CD4-positive, alpha-beta memory T cell (primary cell): ENCODE data around the gene C1QTNF5. TPM values are rescaled to one million over a fixed set of nuclear protein-coding genes. Genes with fewer than 3 reads are reported as not detected.

Experiments used
- CTCF ChIA-PET: fragments of 350-600 bp; sonication (Branson Sonifier 250); formaldehyde crosslinking; loops from one replicate; lab custom pipeline; 2021; ENCODE audit warnings: inconsistent platforms; ENCODE audit not compliant: partially characterized antibody; lab: Charles Lee
- POLR2A ChIA-PET: fragments of 350-600 bp; sonication (Branson Sonifier 250); formaldehyde crosslinking; loops from one replicate; lab custom pipeline; 2021; ENCODE audit not compliant: partially characterized antibody; lab: Charles Lee
- DNase-seq, 5 donors: peaks; one replicate each; pipeline versions ENCODE4 v3.0.0 to v3.0.0-alpha.2; 2020 to 2022; ENCODE audit warnings: mixed read lengths in 1 of 5
- H3K27ac ChIP-seq: one replicate; pipeline ENCODE4 v1.7.0; 2013; ENCODE audit warnings: low read depth, low read length
- H3K27me3 ChIP-seq: 2 replicates; pipeline ENCODE4 v1.7.0; 2013; ENCODE audit warnings: mild to moderate bottlenecking, low read length, moderate library complexity; ENCODE audit not compliant: insufficient read depth
- H3K36me3 ChIP-seq: 2 replicates; pipeline ENCODE4 v1.7.0; 2013; ENCODE audit warnings: mild to moderate bottlenecking, low read length, moderate library complexity; ENCODE audit not compliant: insufficient read depth
- H3K4me1 ChIP-seq: 2 replicates; pipeline ENCODE4 v1.7.0; 2013; ENCODE audit warnings: mild to moderate bottlenecking, low read length, moderate library complexity; ENCODE audit not compliant: insufficient read depth
- H3K4me3 ChIP-seq, 2 donors: one replicate each; pipeline ENCODE4 v1.7.0; 2013; ENCODE audit warnings: low read length in 2 of 2, mild to moderate bottlenecking in 1 of 2
- H3K9me3 ChIP-seq, 2 donors: one replicate each; pipeline ENCODE4 v1.7.0; 2013; ENCODE audit warnings: low read length in 2 of 2, control low read depth in 1 of 2; ENCODE audit not compliant: control insufficient read depth in 1 of 2
- H3K27ac Mint-ChIP-seq, 7 donors: one replicate each; pipeline ENCODE4 v1.8.0; 2020 to 2021; ENCODE audit warnings: mixed read lengths in 7 of 7, mild to moderate bottlenecking in 6 of 7, inconsistent platforms in 3 of 7, moderate library complexity in 3 of 7
- H3K27me3 Mint-ChIP-seq, 2 donors: one replicate each; pipeline ENCODE4 v1.8.0; 2020 to 2021; ENCODE audit warnings: mixed read lengths in 2 of 2
- H3K36me3 Mint-ChIP-seq, 2 donors: one replicate each; pipeline ENCODE4 v1.8.0; 2020 to 2021; ENCODE audit warnings: mixed read lengths in 2 of 2, inconsistent platforms in 1 of 2, mild to moderate bottlenecking in 1 of 2
- H3K4me1 Mint-ChIP-seq, 4 donors: one replicate each; pipeline ENCODE4 v1.8.0; 2020 to 2021; ENCODE audit warnings: mixed read lengths in 4 of 4, mild to moderate bottlenecking in 1 of 4
- H3K4me3 Mint-ChIP-seq, 8 donors: one replicate each; pipeline ENCODE4 v1.8.0; 2020 to 2021; ENCODE audit warnings: mixed read lengths in 8 of 8, mild to moderate bottlenecking in 7 of 8, moderate library complexity in 6 of 8, inconsistent platforms in 3 of 8
- H3K9me3 Mint-ChIP-seq, 8 donors: one replicate each; pipeline ENCODE4 v1.8.0; 2020 to 2021; ENCODE audit warnings: mixed read lengths in 8 of 8, mild to moderate bottlenecking in 5 of 8, inconsistent platforms in 3 of 8, moderate library complexity in 1 of 8
- intact Hi-C: fragments of 100-400 bp; cut with micrococcal nuclease; formaldehyde crosslinking; loops from one replicate; pipeline ENCODE4 v1.15.1; 2023
- microRNA-seq: library from miRNA; unstranded; fragments of <30 nt; microRNA quantifications from one replicate; pipeline ENCODE4 v1.2.0, GENCODE V29; 2021; ENCODE audit warnings: borderline replicate concordance, borderline number of aligned reads, borderline microRNAs expressed, mixed read lengths
- polyA plus RNA-seq, 2 donors: library from polyadenylated mRNA; unstranded; fragments of 300-500 nt; fragmentation: Illumina TruSeq; gene quantifications; one replicate each; pipeline ENCODE4 v1.2.3, GENCODE V29; 2021
- total RNA-seq, 2 experiments: library from RNA; stranded (reverse); gene quantifications; one replicate each; pipeline ENCODE4 v1.2.3, GENCODE V29; 2021

Gene C1QTNF5
- total and polyA plus RNA-seq, 4 experiments from 2014 or later = not detected

DNA sequence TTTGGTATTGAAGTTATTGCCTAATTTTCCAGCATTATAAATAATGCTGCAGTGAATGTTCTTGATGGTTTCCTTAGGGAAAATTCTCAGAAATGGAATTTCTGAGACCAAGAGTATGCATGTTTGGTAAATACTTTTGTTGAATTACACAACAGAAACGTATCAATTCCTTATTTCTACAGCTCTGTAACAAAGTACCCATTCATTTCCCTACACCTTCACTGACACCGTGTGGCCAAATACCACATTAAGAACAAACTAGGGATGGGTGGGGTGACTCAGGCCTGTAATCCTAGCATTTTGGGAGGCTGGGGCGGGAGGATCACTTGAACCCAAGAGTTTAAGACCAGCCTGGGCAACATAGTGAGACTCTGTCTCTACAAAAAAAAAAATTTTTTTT is 45.5 kb downstream of the C1QTNF5 start:
- peaks cover 38% of the 10 kb centered on the region for H3K36me3 ChIP-seq
- POLR2A ChIA-PET = no interaction called here
- peaks cover 51 to 64% of the 10 kb centered on the region in 2 donors for H3K36me3 Mint-ChIP-seq

DNA sequence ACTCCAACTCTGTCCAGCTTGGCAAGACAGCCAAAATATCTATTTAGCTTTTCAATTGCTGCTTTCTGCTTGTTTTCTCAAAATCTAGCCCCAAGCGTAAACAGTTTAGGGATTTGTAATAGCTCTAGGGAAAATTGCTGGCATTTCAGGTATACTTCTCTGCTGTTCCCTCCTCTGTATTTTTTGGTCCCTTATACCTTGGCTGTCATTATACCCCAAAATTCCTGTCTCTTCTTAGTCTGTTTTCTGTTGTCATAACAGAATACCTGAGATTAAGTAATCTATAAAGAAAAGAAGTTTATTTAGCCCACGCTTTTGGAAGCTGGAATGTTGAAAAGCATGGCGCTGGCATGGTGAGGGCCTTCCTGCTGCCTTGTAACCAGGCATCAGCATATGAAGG is 47.2 kb downstream of the C1QTNF5 start:
- CTCF ChIA-PET = interaction anchor here (1.0 to 1.4 kb wide), 4 partner anchors 10 to 96 kb away, joined by 3 to 4 read pairs (median 3); no protein-coding TSS in a partner anchor
- H3K4me3 Mint-ChIP-seq = no peak overlapping the region
- H3K27ac Mint-ChIP-seq = no peak overlapping the region
- POLR2A ChIA-PET = no interaction called here
- peaks cover 0 to 3% (median 0%) of the 10 kb centered on the region in 8 donors for H3K9me3 Mint-ChIP-seq
- H3K36me3 Mint-ChIP-seq = peaks cover 43 to 58% of the 10 kb centered on the region in 2 donors
- no peaks in the 10 kb centered on the region for H3K27me3 Mint-ChIP-seq
- Histone ChIP-seq H3K36me3 (peaks cover 25% of the 10 kb centered on the region), H3K4me3 (no peak overlapping the region), H3K27me3 (no peaks in the 10 kb centered on the region), H3K27ac (no peak overlapping the region), H3K9me3 (no peaks in the 10 kb centered on the region), H3K4me1 (no peaks in the 10 kb centered on the region)
- intact Hi-C loops = no loop called here
- DNase-seq = no peak
- H3K4me1 Mint-ChIP-seq = no peaks in the 10 kb centered on the region

More for the DNA sequence above, 45.5 kb downstream of the C1QTNF5 start:
- Histone ChIP-seq H3K4me3 (no peak overlapping the region), H3K27ac (no peak overlapping the region), H3K27me3 (no peaks in the 10 kb centered on the region), H3K4me1 (no peaks in the 10 kb centered on the region), H3K9me3 (no peaks in the 10 kb centered on the region)
- CTCF ChIA-PET = no interaction called here
- Mint-ChIP-seq H3K4me1 (no peaks in the 10 kb centered on the region), H3K27me3 (no peaks in the 10 kb centered on the region), H3K27ac (no peak overlapping the region), H3K9me3 (peaks cover 0 to 3% (median 0%) of the 10 kb centered on the region in 8 donors), H3K4me3 (no peak overlapping the region)
- no peak for DNase-seq
- intact Hi-C loops = no loop called here

DNA sequence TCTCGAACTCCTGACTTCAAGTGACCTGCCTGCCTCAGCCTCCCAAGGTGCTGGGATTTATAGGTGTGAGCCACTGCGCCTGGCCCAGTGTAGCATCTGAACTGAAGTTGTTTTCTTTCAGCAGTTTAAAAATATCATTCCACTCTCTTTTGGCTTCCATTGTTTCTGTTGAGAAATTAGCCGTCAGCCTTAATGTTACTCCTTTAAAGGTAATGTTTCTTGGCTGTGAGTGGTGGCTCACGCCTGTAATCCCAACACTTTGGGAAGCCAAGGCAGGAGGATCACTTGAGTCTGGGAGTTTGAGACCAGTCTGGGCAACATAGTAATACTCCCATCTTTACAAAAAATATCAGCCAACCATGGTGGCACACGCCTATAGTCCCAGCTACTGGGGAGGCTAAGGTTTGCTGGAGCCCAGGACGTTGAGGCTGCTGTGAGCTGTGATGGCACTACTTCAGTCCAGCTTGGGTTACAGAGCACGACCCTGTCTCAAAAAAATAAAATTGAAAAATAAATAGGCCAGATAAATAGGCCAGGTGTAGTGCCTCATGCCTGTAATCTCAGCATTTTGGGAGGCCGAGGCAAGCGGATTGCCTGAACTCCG is 49.7 kb downstream of the C1QTNF5 start:
- Mint-ChIP-seq H3K4me1 (peaks cover 0 to 4% (median 1%) of the 10 kb centered on the region in 4 donors), H3K4me3 (no peak overlapping the region), H3K27me3 (no peaks in the 10 kb centered on the region), H3K27ac (no peak overlapping the region), H3K9me3 (peaks cover 0 to 3% (median 0%) of the 10 kb centered on the region in 8 donors), H3K36me3 (peaks cover 40 to 57% of the 10 kb centered on the region in 2 donors)
- DNase-seq = no peak
- Histone ChIP-seq H3K36me3 (peaks cover 20% of the 10 kb centered on the region), H3K4me3 (no peak overlapping the region), H3K4me1 (no peaks in the 10 kb centered on the region), H3K27ac (no peak overlapping the region), H3K9me3 (no peaks in the 10 kb centered on the region), H3K27me3 (no peaks in the 10 kb centered on the region)
- ChIA-PET POLR2A (interaction anchor here (0.9 to 1.6 kb wide), 2 partner anchors 47 to 85 kb away, joined by 3 to 8 read pairs; partner anchors contain the start of gene CBL), CTCF (interaction anchor here (1.2 to 1.8 kb wide), 2 partner anchors 32 to 85 kb away, joined by 3 to 4 read pairs; partner anchors contain the start of gene CBL)
- intact Hi-C loops = no loop called here

Small RNAs within 50 kb of the gene (microRNA-seq; reads per million reads assigned to microRNA genes)
- not detected for gene MIR6756

Other genes starting within 250 kb of the C1QTNF5 start
- 10 to 100 TPM; 52.0 to 52.3 TPM for gene DPAGT1, start 239.0 kb downstream of the C1QTNF5 start, total RNA-seq
- 10 to 100 TPM; 32.9 to 52.3 TPM for gene DPAGT1, start 239.0 kb downstream of the C1QTNF5 start, polyA plus RNA-seq
- 10 to 100 TPM; 35.2 to 37.5 TPM for gene C2CD2L, start 233.5 kb downstream of the C1QTNF5 start, total RNA-seq
- gene C2CD2L, start 233.5 kb downstream of the C1QTNF5 start, polyA plus RNA-seq = 10 to 100 TPM in 1 of 2 donors, 1 to 10 TPM in 1; 2.6 to 13.3 TPM
- 10 to 100 TPM; 70.8 to 75.3 TPM for gene HINFP, start 219.3 kb downstream of the C1QTNF5 start, total RNA-seq
- 10 to 100 TPM in 1 of 2 donors, 1 to 10 TPM in 1; 9.3 to 16.0 TPM for gene HINFP, start 219.3 kb downstream of the C1QTNF5 start, polyA plus RNA-seq
- under 1 TPM in 1 of 2 experiments, not detected in 1; 0.09 TPM for gene ABCG4, start 191.8 kb downstream of the C1QTNF5 start, total RNA-seq
- gene ABCG4, start 191.8 kb downstream of the C1QTNF5 start, polyA plus RNA-seq = not detected
- gene NLRX1, start 172.2 kb downstream of the C1QTNF5 start, total RNA-seq = 1 to 10 TPM; 8.8 to 9.2 TPM
- gene NLRX1, start 172.2 kb downstream of the C1QTNF5 start, polyA plus RNA-seq = 1 to 10 TPM; 5.5 to 7.4 TPM
- 1 to 10 TPM in 1 of 2 experiments, under 1 TPM in 1; 0.86 to 1.1 TPM for gene NHERF4, start 155.4 kb downstream of the C1QTNF5 start, total RNA-seq
- gene NHERF4, start 155.4 kb downstream of the C1QTNF5 start, polyA plus RNA-seq = not detected
- gene CBL, start 134.5 kb downstream of the C1QTNF5 start, total RNA-seq = 10 to 100 TPM; 39.5 to 39.8 TPM
- 10 to 100 TPM in 1 of 2 donors, 1 to 10 TPM in 1; 3.6 to 15.6 TPM for gene CBL, start 134.5 kb downstream of the C1QTNF5 start, polyA plus RNA-seq
- gene MCAM, start 23.8 kb downstream of the C1QTNF5 start, total RNA-seq = under 1 TPM; 0.26 to 0.28 TPM
- gene MCAM, start 23.8 kb downstream of the C1QTNF5 start, polyA plus RNA-seq = under 1 TPM; 0.40 to 0.82 TPM
- gene RNF26, start 6.4 kb downstream of the C1QTNF5 start, total RNA-seq = 10 to 100 TPM; 17.5 to 18.3 TPM
- 10 to 100 TPM; 33.1 to 50.8 TPM for gene RNF26, start 6.4 kb downstream of the C1QTNF5 start, polyA plus RNA-seq
- gene MFRP, start 5.8 kb upstream of the C1QTNF5 start, total RNA-seq = not detected
- gene MFRP, start 5.8 kb upstream of the C1QTNF5 start, polyA plus RNA-seq = not detected
- gene USP2, start 40.8 kb upstream of the C1QTNF5 start, total RNA-seq = under 1 TPM; 0.17 to 0.22 TPM
- under 1 TPM in 1 of 2 donors, not detected in 1; 0.21 TPM for gene USP2, start 40.8 kb upstream of the C1QTNF5 start, polyA plus RNA-seq
- not detected for gene THY1, start 82.3 kb upstream of the C1QTNF5 start, total RNA-seq
- gene THY1, start 82.3 kb upstream of the C1QTNF5 start, polyA plus RNA-seq = not detected